Esophagus (tissue), 2 donors: ENCODE results near the gene GSDMA. TPM values are rescaled to one million over a fixed set of nuclear protein-coding genes. Genes with fewer than 3 reads are reported as not detected.

Experiments
- H3K27ac ChIP-seq, 2 donors: one replicate each; pipeline ENCODE4 v1.5.1; 2013; ENCODE audit warnings: low read depth in 2 of 2, mild to moderate bottlenecking in 2 of 2, inconsistent platforms in 1 of 2, low read length in 1 of 2, moderate library complexity in 1 of 2
- H3K27me3 ChIP-seq, 2 donors: one replicate each; pipeline ENCODE4 v1.6.1; 2013; ENCODE audit warnings: low read length in 2 of 2, control low read depth in 1 of 2, mild to moderate bottlenecking in 1 of 2; ENCODE audit not compliant: insufficient read depth in 2 of 2, control insufficient read depth in 1 of 2
- H3K36me3 ChIP-seq, 2 donors: one replicate each; pipeline ENCODE4 v1.6.1; 2013; ENCODE audit warnings: low read length in 1 of 2; ENCODE audit not compliant: control insufficient read depth in 2 of 2, insufficient read depth in 2 of 2
- H3K4me1 ChIP-seq, 2 donors: one replicate each; pipeline ENCODE4 v1.6.1; 2013; ENCODE audit warnings: low read length in 1 of 2; ENCODE audit not compliant: control insufficient read depth in 2 of 2, insufficient read depth in 2 of 2
- H3K4me3 ChIP-seq, 2 donors: one replicate each; pipeline ENCODE4 v1.5.1; 2013; ENCODE audit warnings: low read length in 2 of 2, mild to moderate bottlenecking in 2 of 2, low read depth in 1 of 2, moderate library complexity in 1 of 2
- H3K9me3 ChIP-seq, 2 donors: one replicate each; pipeline ENCODE4 v1.6.1; 2013; ENCODE audit warnings: mild to moderate bottlenecking in 2 of 2, low read depth in 1 of 2, low read length in 1 of 2, moderate library complexity in 1 of 2; ENCODE audit not compliant: control insufficient read depth in 2 of 2, insufficient read depth in 1 of 2
- WGBS, 2 donors: extraction: QIAGEN DNeasy Blood & Tissue Kit; methylation state at CpG; one replicate each; pipeline ENCODE4 v1.1.7; 2013; 5-methylcytosine and 5-hydroxymethylcytosine counted together
- polyA plus RNA-seq, 2 donors: library from polyadenylated mRNA; stranded (reverse); fragments of 200-250 nt; gene quantifications; one replicate each; pipeline ENCODE4 v1.2.3, GENCODE V29; 2013
- donor health status: healthy with polysubstance abuse.
- donor health status: Bipolar disorder and iron deficiency.

The GSDMA gene
- polyA plus RNA-seq, 2 donors: 0.59 to 0.98 TPM

DNA sequence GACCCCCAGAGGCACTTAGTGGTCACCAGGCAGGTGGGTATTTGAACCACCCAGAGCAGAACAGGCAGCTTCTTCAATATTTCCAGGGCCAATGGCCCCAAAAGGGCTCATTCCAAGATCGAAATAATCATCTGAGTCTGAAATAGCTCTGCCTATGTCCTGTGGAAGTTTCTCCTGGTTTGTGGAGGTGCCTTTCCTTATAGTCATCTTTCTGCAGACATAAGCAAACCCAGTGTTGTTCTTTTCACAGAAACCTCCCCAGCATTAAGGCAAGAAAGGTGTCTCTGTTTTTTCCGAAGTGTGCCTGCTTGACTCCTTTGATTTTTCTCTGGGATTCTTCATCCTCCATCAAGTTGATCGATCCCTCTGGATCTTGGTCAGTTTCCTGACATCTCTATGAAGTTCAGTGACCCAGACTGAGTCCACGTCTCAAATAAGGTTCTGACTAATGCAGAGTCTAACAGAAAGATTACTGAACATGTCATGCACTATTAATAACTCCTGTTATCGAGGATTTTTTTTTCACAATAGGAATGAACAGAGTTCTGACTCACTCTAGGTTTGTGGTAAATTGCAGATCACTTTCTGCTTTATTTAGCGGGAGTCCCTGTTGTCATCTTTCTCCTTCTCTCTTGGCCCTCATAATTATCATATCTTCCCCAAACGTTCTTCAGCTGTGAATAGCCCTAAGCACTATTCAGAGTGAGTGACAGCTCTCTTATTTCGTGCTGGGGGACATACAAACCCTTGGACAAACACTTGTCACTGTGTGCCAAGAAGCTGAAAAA is 33.8 kb upstream of the GSDMA start:
- peak overlapping the region; percentile 61 to 80 for H3K27ac ChIP-seq
- H3K27me3 ChIP-seq: no peaks in the 10 kb centered on the region
- H3K36me3 ChIP-seq: peaks cover 0 to 3% of the 10 kb centered on the region in 2 donors
- H3K9me3 ChIP-seq: no peaks in the 10 kb centered on the region
- H3K4me3 ChIP-seq: no peak overlapping the region
- WGBS, 2 donors: 41 to 46% methylated on average over 8 of the region's 8 CpGs
- H3K4me1 ChIP-seq: peaks cover 3 to 16% of the 10 kb centered on the region in 2 donors

DNA sequence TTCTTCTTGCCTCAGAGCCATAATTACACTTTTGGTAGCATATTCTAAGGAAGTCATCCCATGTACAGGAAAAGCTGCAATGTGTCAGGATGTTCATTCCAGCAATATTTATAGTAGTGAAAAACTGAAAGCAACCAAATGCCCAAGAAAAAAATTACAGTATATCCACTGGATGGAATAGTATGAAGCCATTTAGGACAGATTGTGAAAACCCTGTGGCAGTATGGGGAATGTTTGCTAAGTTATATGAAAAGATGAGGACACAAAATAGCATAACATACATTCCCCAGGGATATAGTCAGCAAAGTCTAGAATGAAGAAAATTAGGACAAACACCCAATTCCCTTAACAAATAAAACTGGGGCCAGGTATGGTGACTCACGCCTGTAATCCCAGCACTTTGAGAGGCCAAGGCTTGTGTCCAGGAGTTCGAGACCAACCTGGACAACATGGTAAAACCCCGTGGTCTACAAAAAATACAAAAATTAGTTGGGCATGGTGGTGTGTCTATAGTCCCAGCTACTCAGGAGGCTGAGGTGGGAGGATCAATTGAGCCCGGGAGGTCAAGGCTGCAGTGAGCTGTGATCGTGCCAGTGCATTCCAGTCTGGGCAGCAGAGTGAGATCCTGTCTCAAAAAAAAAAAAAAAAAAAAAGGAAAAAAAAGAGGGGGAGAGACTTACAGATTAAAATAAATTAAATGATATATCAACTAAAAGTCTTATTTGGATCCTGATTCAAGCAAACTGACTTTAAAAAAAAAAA is 33.0 kb upstream of the GSDMA start:
- peaks cover 0 to 16% of the 10 kb centered on the region in 2 donors for H3K4me1 ChIP-seq
- no peak overlapping the region for H3K27ac ChIP-seq
- H3K4me3 ChIP-seq: no peak overlapping the region
- H3K27me3 ChIP-seq: no peaks in the 10 kb centered on the region
- WGBS, 2 donors: 87 to 89% methylated on average over 5 of the region's 5 CpGs
- peaks cover 0 to 2% of the 10 kb centered on the region in 2 donors for H3K36me3 ChIP-seq
- no peaks in the 10 kb centered on the region for H3K9me3 ChIP-seq

DNA sequence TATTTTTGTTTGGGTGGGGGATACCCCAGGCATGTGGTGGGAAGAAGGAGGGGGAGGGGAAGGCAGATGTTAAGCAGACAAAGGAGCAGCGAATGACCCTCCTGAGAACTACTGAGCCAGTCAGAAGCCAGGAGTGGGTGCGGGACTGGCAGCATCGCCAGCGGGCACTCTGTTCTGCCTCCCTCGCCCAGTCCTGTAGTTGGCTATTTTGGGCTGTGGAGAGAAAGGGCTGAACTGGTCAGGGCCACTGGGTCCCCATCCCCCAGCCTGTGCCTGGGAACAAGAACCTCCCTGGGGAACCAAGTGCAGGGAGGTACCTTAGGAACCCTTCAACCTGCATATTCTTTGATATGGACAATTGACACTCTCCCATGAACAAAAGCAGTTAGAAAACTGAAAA is 28.9 kb upstream of the GSDMA start:
- Histone ChIP-seq H3K27ac (no peak overlapping the region), H3K36me3 (no peaks in the 10 kb centered on the region), H3K4me3 (no peak overlapping the region), H3K27me3 (no peaks in the 10 kb centered on the region), H3K9me3 (no peaks in the 10 kb centered on the region), H3K4me1 (no peaks in the 10 kb centered on the region)
- WGBS, 2 donors: 89 to 93% methylated on average over 5 of the region's 5 CpGs

DNA sequence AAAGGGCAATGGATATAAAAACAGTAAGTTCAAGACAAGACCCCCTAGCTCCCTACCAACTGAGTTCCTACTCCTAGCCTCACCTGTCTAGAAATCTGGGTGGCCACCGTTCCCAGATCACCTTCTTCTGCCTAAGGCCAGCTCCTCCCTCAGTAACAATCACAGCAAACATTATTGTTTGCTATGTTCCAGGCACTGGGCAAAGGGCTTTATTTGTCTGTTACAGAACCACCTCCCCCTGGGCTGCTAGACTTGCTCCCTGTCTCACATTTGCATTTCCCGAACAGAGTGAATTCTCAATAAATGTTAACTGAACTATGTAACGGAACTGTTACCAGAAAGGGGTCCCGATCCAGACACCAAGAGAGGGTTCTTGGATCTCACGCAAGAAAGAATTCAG is 28.5 kb upstream of the GSDMA start:
- H3K36me3 ChIP-seq: no peaks in the 10 kb centered on the region
- no peaks in the 10 kb centered on the region for H3K4me1 ChIP-seq
- no peaks in the 10 kb centered on the region for H3K27me3 ChIP-seq
- H3K9me3 ChIP-seq: no peaks in the 10 kb centered on the region
- H3K27ac ChIP-seq: no peak overlapping the region
- no peak overlapping the region for H3K4me3 ChIP-seq
- WGBS, 2 donors: 78 to 82% methylated on average over 5 of the region's 5 CpGs

DNA sequence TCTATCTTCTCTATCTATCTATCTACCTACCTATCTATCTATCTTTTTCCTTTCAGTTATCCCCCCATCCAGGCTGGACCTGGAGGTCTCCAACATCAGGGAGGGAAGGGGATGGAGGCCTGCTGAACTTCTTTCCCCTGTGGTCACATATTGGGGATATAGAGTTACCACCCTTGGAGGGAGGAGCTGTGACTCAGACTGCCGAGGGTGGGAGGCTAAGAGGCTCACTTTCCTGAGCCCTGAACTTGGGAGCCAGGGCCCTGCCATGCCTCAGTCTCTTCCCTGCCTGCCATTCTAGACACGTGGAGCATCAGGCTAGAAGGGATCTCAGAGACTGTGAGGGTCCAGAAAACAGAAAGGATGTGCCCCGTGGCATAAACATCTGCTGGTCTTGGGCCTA is 26.9 kb upstream of the GSDMA start:
- no peaks in the 10 kb centered on the region for H3K4me1 ChIP-seq
- no peak overlapping the region for H3K4me3 ChIP-seq
- H3K36me3 ChIP-seq: no peaks in the 10 kb centered on the region
- H3K27me3 ChIP-seq: no peaks in the 10 kb centered on the region
- H3K27ac ChIP-seq: no peak overlapping the region
- 59 to 75% methylated on average over 3 of the region's 3 CpGs for WGBS, 2 donors
- H3K9me3 ChIP-seq: no peaks in the 10 kb centered on the region

DNA sequence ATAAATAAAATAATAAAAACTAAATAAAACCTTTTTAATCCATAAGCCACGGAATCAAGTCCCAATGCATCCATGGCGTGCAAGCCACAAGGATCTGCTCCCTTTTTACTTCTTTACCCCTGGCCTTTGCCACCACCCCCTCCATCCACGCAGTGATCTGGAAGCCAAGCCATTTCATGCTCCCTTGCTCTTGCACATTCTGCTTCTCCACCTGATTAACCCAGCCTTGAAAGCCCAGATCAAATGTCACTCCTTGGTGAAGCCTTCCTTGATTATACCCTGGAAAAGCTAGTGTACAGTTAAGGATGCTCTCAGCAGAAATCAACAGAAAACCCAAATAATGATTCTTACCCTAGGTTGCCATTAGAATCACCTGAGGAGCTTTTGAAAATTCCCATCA is 25.4 kb upstream of the GSDMA start:
- Histone ChIP-seq H3K36me3 (no peaks in the 10 kb centered on the region), H3K4me1 (no peaks in the 10 kb centered on the region), H3K27ac (no peak overlapping the region), H3K27me3 (no peaks in the 10 kb centered on the region), H3K4me3 (no peak overlapping the region), H3K9me3 (no peaks in the 10 kb centered on the region)
- WGBS, 2 donors: 93 to 95% methylated on average over 3 of the region's 3 CpGs

DNA sequence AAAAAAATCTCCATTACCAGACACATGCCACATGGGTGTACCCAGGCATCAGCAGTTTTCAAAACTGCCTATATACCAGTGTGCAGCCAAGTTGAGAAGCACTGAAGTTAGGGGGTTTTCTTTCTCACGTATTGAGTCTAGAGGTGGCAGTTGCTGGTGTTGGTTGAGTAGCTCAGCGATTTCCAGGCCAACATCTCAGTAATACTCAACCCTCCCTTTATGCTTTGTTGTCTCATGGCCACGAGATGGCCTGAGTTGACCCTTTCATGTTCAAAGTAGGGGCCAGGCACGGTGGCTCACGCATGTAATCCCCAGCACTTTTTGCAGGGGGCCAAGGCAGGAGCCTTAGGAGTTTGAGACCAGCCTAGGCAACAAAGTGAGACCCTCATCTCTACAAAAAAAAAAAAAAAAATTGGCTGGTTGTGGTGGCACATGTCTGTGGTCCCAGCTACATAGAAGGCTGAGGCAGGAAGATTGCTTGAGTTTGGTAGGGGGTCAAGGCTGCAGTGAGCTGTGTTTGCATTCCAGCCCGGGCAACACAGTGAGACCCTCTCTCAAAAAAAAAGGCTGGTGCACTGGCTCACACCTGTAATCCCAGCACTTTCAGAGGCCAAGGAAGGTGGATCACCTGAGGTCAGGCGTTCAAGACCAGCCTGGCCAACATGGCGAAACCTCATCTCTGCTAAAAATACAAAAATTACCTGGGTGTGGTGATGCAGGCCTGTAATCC is 24.5 kb upstream of the GSDMA start:
- H3K36me3 ChIP-seq: no peaks in the 10 kb centered on the region
- H3K4me1 ChIP-seq: no peaks in the 10 kb centered on the region
- H3K27me3 ChIP-seq: no peaks in the 10 kb centered on the region
- H3K9me3 ChIP-seq: no peaks in the 10 kb centered on the region
- no peak overlapping the region for H3K4me3 ChIP-seq
- no peak overlapping the region for H3K27ac ChIP-seq
- 71 to 75% methylated on average over 8 of the region's 8 CpGs for WGBS, 2 donors

DNA sequence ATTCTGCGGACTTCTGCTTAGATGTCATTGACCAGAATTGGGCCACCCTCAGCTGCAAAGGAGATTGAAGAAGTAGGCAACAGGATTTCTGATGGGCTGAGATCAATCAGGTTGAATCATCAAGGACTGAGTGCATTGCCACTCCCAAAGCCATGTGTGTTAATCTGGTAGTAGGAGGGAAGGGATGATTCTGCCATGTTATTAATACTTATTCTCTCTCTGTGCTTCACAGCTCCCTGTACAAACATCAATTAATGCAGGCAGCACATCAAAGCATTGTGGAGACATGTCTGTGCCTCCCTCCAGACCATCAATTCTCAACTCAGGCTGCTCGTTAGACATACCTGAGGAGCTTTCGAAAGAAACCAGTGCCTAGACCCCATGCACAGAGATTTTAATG is 23.7 kb upstream of the GSDMA start:
- no peaks in the 10 kb centered on the region for H3K36me3 ChIP-seq
- no peaks in the 10 kb centered on the region for H3K4me1 ChIP-seq
- no peak overlapping the region for H3K4me3 ChIP-seq
- no peaks in the 10 kb centered on the region for H3K9me3 ChIP-seq
- no peak overlapping the region for H3K27ac ChIP-seq
- H3K27me3 ChIP-seq: no peaks in the 10 kb centered on the region
- WGBS, 2 donors: 53 to 72% methylated on average over 3 of the region's 3 CpGs

DNA sequence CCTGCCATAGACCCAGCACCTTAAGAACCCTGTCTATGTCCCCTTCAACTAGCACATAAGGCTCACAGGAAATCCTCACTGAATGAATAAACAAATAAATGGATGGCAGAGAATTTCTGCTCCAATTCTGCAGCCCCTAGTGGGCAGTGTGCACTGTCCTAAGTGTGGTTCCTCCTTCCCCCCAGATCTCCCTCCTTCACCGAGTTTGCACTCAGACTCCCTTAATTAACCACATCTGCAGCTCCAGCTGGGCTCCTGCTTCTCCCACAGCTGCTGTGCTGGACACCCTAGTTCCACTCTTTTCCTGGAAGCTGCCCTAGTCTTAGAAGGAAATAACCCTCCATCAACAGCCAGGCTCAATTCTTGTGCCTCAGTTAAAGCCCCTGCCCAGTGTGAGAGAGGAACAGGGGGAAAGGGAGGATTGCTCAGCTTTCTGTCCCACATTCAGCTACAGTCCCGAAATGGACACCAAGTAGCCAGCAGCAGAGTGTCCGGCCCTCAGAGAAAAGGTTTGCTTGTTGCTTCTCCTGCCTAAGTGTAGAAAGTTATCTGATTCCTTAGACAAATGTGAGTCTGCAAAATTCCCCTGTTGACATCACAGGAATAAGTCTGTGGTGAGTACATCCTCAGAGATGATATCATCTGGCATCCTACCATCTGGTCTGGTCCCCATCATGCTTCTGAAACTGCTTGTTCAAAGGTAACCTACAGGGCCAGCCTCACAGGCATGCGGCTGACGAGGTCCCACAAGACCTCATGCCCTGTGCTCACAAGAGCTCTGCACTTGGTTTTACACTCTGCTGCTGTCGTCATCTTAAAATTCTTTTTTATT is 23.0 kb upstream of the GSDMA start:
- Histone ChIP-seq H3K9me3 (no peaks in the 10 kb centered on the region), H3K27me3 (no peaks in the 10 kb centered on the region), H3K4me3 (no peak overlapping the region), H3K27ac (no peak overlapping the region), H3K36me3 (no peaks in the 10 kb centered on the region), H3K4me1 (no peaks in the 10 kb centered on the region)
- WGBS, 2 donors: 54 to 60% methylated on average over 6 of the region's 6 CpGs
